Duodenal mucosa (tissue), 2 donors: ENCODE results near the gene NRXN3.

Source experiments
- H3K27ac ChIP-seq: one replicate; pipeline ENCODE4 v1.7.0; 2013; ENCODE audit warnings: low read depth, low read length
- H3K27me3 ChIP-seq, 2 donors: one replicate each; pipeline ENCODE4 v1.7.0; 2013; ENCODE audit warnings: low read length in 2 of 2, control low read depth in 1 of 2; ENCODE audit not compliant: insufficient read depth in 2 of 2, control insufficient read depth in 1 of 2
- H3K36me3 ChIP-seq, 2 donors: one replicate each; pipeline ENCODE4 v1.7.0; 2013; ENCODE audit warnings: low read length in 2 of 2, control low read depth in 1 of 2; ENCODE audit not compliant: insufficient read depth in 2 of 2, control insufficient read depth in 1 of 2
- H3K4me1 ChIP-seq, 2 donors: one replicate each; pipeline ENCODE4 v1.7.0; 2013; ENCODE audit warnings: low read length in 2 of 2, control low read depth in 1 of 2; ENCODE audit not compliant: insufficient read depth in 2 of 2, control insufficient read depth in 1 of 2
- H3K4me3 ChIP-seq, 2 donors: one replicate each; pipeline ENCODE4 v1.7.0; 2013; ENCODE audit warnings: low read length in 2 of 2, low read depth in 1 of 2
- H3K9ac ChIP-seq, 2 donors: one replicate each; pipeline ENCODE4 v1.7.0; 2013; ENCODE audit warnings: low read length in 2 of 2, low read depth in 1 of 2
- H3K9me3 ChIP-seq, 2 donors: one replicate each; pipeline ENCODE4 v1.7.0; 2013; ENCODE audit warnings: low read length in 2 of 2, control low read depth in 1 of 2; ENCODE audit not compliant: control insufficient read depth in 1 of 2

Gene NRXN3

DNA sequence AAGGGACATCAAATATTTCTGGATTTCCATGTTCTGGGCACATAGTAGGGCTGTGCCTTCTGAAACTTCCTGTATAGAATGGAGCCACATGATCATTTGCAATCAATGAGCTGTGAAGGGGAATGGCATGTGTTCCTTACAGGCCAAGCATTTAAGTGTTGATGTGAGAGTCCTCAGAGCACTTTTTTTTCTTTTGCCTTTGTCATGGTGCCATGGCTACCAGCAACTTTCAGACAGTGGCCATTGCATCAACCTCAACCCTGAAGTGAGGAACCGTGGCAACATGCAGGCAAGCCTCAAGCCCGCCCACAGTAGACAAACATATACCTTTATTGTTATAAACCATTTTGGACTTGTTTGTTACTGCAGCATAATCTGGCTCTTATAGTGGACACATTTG lies 948.1 kb downstream of the NRXN3 start:
- Histone ChIP-seq H3K36me3 (no peaks in the 10 kb centered on the region), H3K9me3 (no peaks in the 10 kb centered on the region), H3K27me3 (no peaks in the 10 kb centered on the region), H3K27ac (no peak overlapping the region), H3K4me1 (no peaks in the 10 kb centered on the region), H3K9ac (no peak overlapping the region), H3K4me3 (no peak overlapping the region)

DNA sequence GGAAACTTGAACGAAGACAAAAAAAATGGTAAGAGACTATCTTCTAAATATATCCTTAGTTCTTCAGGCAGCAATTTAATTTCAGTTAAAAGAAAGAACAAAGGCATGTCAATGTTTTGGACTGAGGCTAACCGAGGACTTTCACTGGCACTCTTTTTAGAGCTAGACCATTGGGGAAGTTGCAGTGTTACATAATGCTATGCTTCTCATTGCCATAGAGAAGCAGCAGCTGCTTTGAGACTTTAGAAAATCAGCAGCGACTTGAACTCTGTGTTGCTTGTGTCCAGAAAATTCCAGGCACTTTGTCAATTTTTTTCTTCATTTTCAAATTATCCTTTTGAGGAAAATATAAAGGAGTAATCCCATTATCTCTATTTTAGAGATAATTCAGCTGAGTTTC lies 964.2 kb downstream of the NRXN3 start:
- Histone ChIP-seq H3K27me3 (no peaks in the 10 kb centered on the region), H3K27ac (no peak overlapping the region), H3K9ac (no peak overlapping the region), H3K9me3 (no peaks in the 10 kb centered on the region), H3K36me3 (no peaks in the 10 kb centered on the region), H3K4me1 (no peaks in the 10 kb centered on the region), H3K4me3 (no peak overlapping the region)

DNA sequence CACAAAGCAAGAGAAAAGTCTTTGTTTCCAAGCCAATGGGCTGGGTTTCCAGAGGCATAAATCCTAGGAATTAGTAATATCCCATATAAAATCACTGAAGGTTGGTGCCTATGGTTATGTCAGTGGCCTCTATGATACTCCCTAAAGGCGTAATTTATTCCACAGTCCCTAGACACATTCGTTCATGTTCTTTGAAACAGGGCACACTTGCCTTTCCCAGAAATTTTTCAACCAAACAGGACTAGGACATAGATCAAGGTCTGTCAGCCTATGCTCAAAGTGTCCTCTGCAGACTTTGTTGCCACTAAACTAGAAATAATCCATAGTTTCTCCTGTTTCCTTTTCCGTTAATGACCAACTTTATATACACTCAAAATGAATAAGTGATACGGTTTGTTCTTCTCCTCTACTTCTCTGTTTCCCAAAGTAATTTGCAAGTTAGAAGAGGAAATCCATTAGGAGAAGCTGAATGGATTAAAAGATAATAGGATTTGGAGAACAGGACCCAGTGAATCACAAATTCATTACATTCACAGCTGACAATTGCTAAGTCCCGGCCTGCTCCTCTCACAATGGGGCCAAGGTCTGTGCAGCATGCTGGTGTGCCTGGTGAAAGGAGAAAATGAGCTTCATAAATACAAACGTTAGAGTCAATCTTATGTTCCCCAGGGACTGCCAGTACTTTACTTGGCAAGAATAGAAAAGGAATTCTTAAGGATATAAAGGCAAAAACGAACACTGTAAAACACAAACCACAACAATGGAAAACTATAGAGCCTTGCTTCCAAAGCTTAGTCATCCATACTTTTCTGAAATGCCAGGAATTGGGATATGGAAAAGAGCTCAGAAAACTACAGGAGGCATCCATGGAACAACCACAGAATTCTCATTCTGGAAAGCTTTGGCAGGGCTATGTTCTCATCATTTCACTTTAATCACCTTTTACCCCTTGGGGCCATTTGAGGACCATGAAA lies 966.2 kb downstream of the NRXN3 start:
- no peak overlapping the region for H3K9ac ChIP-seq
- no peaks in the 10 kb centered on the region for H3K36me3 ChIP-seq
- no peak overlapping the region for H3K27ac ChIP-seq
- H3K9me3 ChIP-seq: no peaks in the 10 kb centered on the region
- H3K4me3 ChIP-seq: no peak overlapping the region
- no peaks in the 10 kb centered on the region for H3K27me3 ChIP-seq
- H3K4me1 ChIP-seq: no peaks in the 10 kb centered on the region

DNA sequence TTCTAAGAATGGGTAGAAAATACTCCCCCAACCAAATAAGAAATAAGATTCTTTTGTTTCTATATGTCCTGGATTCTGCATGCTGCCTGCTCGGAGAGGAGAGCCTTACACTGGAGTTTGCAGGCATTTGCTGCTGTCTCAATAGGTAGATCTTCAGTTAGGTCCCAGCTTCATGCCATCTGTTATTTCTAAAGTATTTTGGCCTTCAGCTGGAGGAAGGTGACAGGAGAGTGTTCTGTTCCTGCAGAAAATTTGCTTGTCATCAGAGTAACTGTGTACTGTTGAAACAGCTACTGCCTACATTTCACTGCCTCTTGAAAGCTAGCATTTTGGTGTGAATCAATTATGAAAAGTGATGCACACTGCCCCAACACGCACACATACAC lies 966.9 kb downstream of the NRXN3 start:
- no peaks in the 10 kb centered on the region for H3K27me3 ChIP-seq
- no peaks in the 10 kb centered on the region for H3K36me3 ChIP-seq
- no peaks in the 10 kb centered on the region for H3K4me1 ChIP-seq
- H3K9me3 ChIP-seq: no peaks in the 10 kb centered on the region
- H3K4me3 ChIP-seq: no peak overlapping the region
- H3K27ac ChIP-seq: no peak overlapping the region
- no peak overlapping the region for H3K9ac ChIP-seq

DNA sequence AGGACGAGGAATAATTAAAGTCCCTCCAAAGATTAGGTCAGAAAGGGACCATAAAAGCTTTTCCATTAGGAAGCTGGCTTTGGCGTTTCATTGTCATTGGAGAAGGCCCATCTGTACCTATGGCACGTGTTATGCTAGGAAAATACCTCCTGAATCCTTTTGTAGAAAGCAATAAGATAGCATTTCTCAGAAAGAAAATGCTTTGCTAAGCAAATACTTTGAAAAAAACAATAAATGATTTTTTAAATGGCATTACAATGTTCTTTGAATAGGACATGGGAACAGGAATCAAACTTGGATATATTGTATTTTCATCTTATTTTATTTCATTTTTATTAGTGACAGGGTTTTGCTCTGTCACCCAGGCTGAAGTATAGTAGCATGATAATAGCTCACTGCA lies 967.7 kb downstream of the NRXN3 start:
- Histone ChIP-seq H3K36me3 (no peaks in the 10 kb centered on the region), H3K27ac (no peak overlapping the region), H3K9me3 (no peaks in the 10 kb centered on the region), H3K27me3 (no peaks in the 10 kb centered on the region), H3K9ac (no peak overlapping the region), H3K4me3 (no peak overlapping the region), H3K4me1 (no peaks in the 10 kb centered on the region)

DNA sequence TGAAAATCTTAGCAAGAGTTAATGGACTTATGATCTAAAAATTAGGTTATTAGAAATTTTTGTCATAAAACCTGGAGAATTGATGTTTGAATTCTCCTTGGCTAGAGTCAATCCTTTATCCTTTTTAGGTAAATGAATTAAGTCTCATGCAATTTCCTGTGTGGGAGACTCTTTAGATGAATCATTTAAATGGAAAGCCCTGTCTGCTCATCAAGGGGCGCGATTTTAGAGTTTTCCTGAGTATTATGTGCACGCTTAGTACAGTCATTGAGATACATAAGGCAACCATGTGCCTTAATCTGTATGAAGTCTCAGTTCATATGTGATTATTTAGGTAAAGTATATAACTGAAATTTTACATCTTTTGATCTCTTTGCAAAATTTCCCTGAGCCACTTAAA lies 974.7 kb downstream of the NRXN3 start:
- H3K4me1 ChIP-seq: no peaks in the 10 kb centered on the region

DNA sequence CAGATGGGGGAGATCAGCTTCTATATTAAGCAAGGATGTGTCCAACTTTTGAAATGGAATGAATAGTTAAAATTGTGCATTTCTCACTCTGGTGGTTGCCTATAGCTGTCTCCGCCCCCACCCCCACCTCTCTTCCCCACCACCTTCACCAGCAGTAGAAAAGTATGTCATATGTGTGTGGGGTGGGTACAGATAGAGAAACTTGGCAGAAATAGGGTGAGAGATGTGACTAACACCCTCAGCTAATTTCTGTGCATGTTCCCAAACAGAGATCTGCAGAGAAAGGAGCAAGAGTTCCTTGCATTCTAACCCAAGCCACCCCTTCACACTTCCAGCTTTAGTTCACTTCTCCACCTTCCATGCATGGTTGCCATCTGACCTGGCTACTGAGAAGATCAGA lies 980.1 kb downstream of the NRXN3 start:
- H3K27me3 ChIP-seq: no peaks in the 10 kb centered on the region
- no peak overlapping the region for H3K9ac ChIP-seq
- no peaks in the 10 kb centered on the region for H3K36me3 ChIP-seq
- H3K4me1 ChIP-seq: no peaks in the 10 kb centered on the region
- no peak overlapping the region for H3K4me3 ChIP-seq
- H3K9me3 ChIP-seq: no peaks in the 10 kb centered on the region
- H3K27ac ChIP-seq: no peak overlapping the region

More for the DNA sequence above, 974.7 kb downstream of the NRXN3 start:
- H3K4me3 ChIP-seq: no peak overlapping the region
- H3K36me3 ChIP-seq: no peaks in the 10 kb centered on the region
- no peaks in the 10 kb centered on the region for H3K9me3 ChIP-seq
- no peak overlapping the region for H3K27ac ChIP-seq
- H3K9ac ChIP-seq: no peak overlapping the region
- no peaks in the 10 kb centered on the region for H3K27me3 ChIP-seq

DNA sequence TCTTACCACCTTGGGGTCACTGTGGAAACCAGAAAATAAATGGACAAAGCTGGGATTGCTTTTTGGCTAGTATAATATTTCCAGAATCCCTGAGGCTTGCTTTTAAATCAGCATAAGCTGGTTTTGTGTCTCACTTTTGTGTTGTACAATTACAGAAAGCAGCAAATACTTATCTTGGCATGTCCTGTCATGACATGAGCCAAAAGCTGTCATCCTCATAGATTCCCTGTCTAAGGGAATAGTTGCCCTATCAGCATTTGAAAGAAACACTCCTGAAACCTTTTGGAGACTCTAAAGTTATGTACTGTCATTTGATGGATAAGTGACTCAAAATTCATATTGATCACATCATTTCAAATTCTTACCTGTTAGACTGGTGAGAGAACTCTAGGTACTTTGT lies 987.2 kb downstream of the NRXN3 start:
- Histone ChIP-seq H3K27ac (no peak overlapping the region), H3K36me3 (no peaks in the 10 kb centered on the region), H3K9me3 (no peaks in the 10 kb centered on the region), H3K4me3 (no peak overlapping the region), H3K27me3 (no peaks in the 10 kb centered on the region), H3K4me1 (no peaks in the 10 kb centered on the region), H3K9ac (no peak overlapping the region)

DNA sequence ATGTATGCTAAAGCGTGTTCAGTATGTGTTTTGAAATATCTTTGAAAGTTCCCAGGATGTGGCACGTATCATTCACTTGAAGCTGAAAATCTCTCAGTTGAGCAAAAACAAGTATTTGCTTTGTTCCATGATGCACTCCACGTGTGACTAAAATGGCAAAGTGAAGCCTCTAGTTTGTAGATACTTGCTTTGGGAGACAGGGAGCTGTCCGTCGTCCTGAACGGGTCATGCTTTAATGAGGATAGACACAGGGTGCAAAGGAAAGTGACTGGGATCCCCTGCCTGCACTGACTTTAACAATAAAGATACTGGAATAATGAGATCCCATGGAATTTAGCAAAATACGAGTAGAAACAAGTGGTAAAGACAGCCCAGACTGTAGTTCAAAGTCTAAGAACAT lies 991.4 kb downstream of the NRXN3 start:
- Histone ChIP-seq H3K27me3 (no peaks in the 10 kb centered on the region), H3K4me1 (no peaks in the 10 kb centered on the region)

DNA sequence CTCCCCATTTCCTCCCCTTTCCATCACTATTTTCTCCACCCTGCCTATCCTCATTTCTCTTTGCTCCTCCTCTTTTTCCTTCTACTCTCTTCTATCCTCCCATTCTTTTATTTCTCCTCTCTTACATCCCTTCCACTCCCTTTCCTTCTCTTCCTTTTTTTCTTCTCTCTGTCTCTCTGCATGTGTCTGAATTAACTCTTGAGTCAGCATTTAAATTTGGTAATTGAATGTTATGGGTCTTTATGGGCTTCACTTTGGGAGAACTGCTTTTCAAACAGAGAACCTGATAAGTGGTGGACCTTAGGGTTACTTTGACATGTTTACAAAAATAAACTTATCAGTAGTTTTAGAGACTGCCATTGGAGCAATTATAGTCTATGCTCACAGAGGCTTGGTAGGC lies 992.7 kb downstream of the NRXN3 start:
- no peaks in the 10 kb centered on the region for H3K36me3 ChIP-seq
- H3K27ac ChIP-seq: no peak overlapping the region
- H3K4me1 ChIP-seq: no peaks in the 10 kb centered on the region
- H3K4me3 ChIP-seq: no peak overlapping the region
- no peaks in the 10 kb centered on the region for H3K9me3 ChIP-seq
- H3K27me3 ChIP-seq: no peaks in the 10 kb centered on the region
- no peak overlapping the region for H3K9ac ChIP-seq

More for the DNA sequence above, 991.4 kb downstream of the NRXN3 start:
- H3K9me3 ChIP-seq: no peaks in the 10 kb centered on the region
- H3K36me3 ChIP-seq: no peaks in the 10 kb centered on the region
- H3K4me3 ChIP-seq: no peak overlapping the region
- H3K9ac ChIP-seq: no peak overlapping the region
- H3K27ac ChIP-seq: no peak overlapping the region
